SK-N-MC (cell line): ENCODE data around the gene SLC46A1.

Experiments
- EZH2 ChIP-seq: fragments of 200-600 bp; sonication (generic); IDR thresholded peaks from one replicate; pipeline ENCODE4 v1.6.1; 2017; ENCODE audit warnings: antibody characterized with exemption
- FOXP2 ChIP-seq: optimal IDR thresholded peaks from 2 replicates; pipeline ENCODE3; 2011; ENCODE audit warnings: mild to moderate bottlenecking, moderate library complexity; ENCODE audit not compliant: insufficient read depth; ENCODE audit errors: extremely low read length, control extremely low read depth
- POLR2AphosphoS5 ChIP-seq: IDR thresholded peaks from 2 replicates; pipeline ENCODE4 v1.6.1; 2012; ENCODE audit warnings: mild to moderate bottlenecking, low read depth, low read length, borderline replicate concordance

DNA sequence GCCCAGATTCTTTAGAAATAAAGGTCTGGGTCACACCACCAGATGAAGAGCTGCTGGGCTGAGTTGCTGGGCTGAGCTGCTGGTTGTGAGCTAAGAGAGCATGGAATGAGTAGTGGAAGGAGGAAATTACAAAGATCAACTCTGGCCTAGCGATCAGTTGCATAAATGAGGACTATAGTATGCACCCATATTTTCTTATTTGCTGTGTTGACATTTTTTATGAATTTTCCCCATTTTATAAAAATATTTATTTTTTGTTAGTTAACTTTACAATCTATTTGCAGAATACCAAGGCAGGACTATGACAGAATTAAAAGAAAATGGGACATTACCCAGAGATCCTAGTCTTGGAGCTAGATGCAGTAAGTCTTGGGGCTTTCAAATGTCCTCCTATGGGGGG is 43.8 kb upstream of the SLC46A1 start:
- TF ChIP-seq POLR2AphosphoS5: no peak
- no peak for TF ChIP-seq EZH2
- TF ChIP-seq FOXP2: no peak
